Smooth muscle cell (in vitro differentiated cells): ENCODE data around the gene ZSCAN10. TPM values are rescaled to one million over a fixed set of nuclear protein-coding genes. Genes with fewer than 3 reads are reported as not detected.
"Not testable (repeated sequence)": the region's sequence is repeated elsewhere in the genome, so short reads cannot be mapped to it uniquely, and the experiment has no call there.

Experiments
- DNase-seq: peaks from one replicate; lab custom pipeline; 2025; ENCODE audit not compliant: unreplicated experiment; lab: John Stamatoyannopoulos, UW
- H2AFZ ChIP-seq: fragments of 200-600 bp; sonication (generic); 2 replicates; pipeline ENCODE4 v1.6.0; 2016; ENCODE audit warnings: antibody characterized with exemption, low read depth, mild to moderate bottlenecking
- H3F3A ChIP-seq: fragments of 200-600 bp; sonication (generic); 2 replicates; pipeline ENCODE4 v1.6.0; 2017; ENCODE audit warnings: antibody characterized with exemption, low read depth
- H3K27ac ChIP-seq: fragments of 200-600 bp; sonication (generic); 2 replicates; pipeline ENCODE4 v1.5.1; 2016; ENCODE audit warnings: low read depth, mild to moderate bottlenecking
- H3K27me3 ChIP-seq: fragments of 200-600 bp; sonication (generic); 2 replicates; pipeline ENCODE4 v1.6.1; 2016; ENCODE audit warnings: low read depth, mild to moderate bottlenecking
- H3K36me3 ChIP-seq: fragments of 200-600 bp; sonication (generic); 2 replicates; pipeline ENCODE4 v1.5.1; 2016; ENCODE audit warnings: low read depth
- H3K4me1 ChIP-seq: fragments of 200-600 bp; sonication (generic); 2 replicates; pipeline ENCODE4 v1.5.1; 2016; ENCODE audit warnings: low read depth
- H3K4me2 ChIP-seq: fragments of 200-600 bp; sonication (generic); 2 replicates; pipeline ENCODE4 v1.6.0; 2016; ENCODE audit warnings: mild to moderate bottlenecking
- H3K4me3 ChIP-seq: fragments of 200-600 bp; sonication (generic); 2 replicates; pipeline ENCODE4 v1.5.1; 2016; ENCODE audit warnings: mild to moderate bottlenecking
- H3K79me2 ChIP-seq: fragments of 200-600 bp; sonication (generic); 2 replicates; pipeline ENCODE4 v1.6.0; 2016; ENCODE audit warnings: low read depth, mild to moderate bottlenecking
- H3K9ac ChIP-seq: fragments of 200-600 bp; sonication (generic); 2 replicates; pipeline ENCODE4 v1.6.0; 2016; ENCODE audit warnings: low read depth
- H3K9me3 ChIP-seq: fragments of 200-600 bp; sonication (generic); replicated peaks from 2 replicates; pipeline ENCODE4 v1.5.1; 2016; ENCODE audit warnings: low read depth
- H4K20me1 ChIP-seq: fragments of 200-600 bp; sonication (generic); 2 replicates; pipeline ENCODE4 v1.6.0; 2016; ENCODE audit warnings: low read depth
- CTCF ChIP-seq: fragments of 200-600 bp; sonication (generic); IDR thresholded peaks from 2 replicates; pipeline ENCODE4 v1.5.1; 2017; ENCODE audit warnings: borderline replicate concordance, mild to moderate bottlenecking, antibody characterized with exemption; ENCODE audit not compliant: insufficient read depth, poor library complexity, severe bottlenecking
- WGBS: methylation state at CpG from one replicate; pipeline ENCODE4 v1.1.7; 2016; ENCODE audit warnings: low lambda C conversion rate; 5-methylcytosine and 5-hydroxymethylcytosine counted together
- polyA plus RNA-seq: library from polyadenylated mRNA; unstranded; fragments of >200 nt; fragmentation: Nextera tagmentation; extraction: Ambion mirVana; gene quantifications from 2 replicates; pipeline ENCODE4 v1.2.1, GENCODE V29; 2016
- total RNA-seq: library from RNA; depleted of rRNA; stranded (reverse); fragments of >200 nt; gene quantifications from 2 replicates; pipeline ENCODE4 v1.2.3, GENCODE V29; 2014

The ZSCAN10 gene
- total and polyA plus RNA-seq, 2 experiments from 2014 or later: not detected

- H2AFZ ChIP-seq: no peak overlapping the region
- H3K27ac ChIP-seq: no peak overlapping the region
- DNase-seq: no peak
- no peaks in the 10 kb centered on the region for H3K36me3 ChIP-seq
- no peaks in the 10 kb centered on the region for H3F3A ChIP-seq
- H3K9me3 ChIP-seq: no peaks in the 10 kb centered on the region
- H3K9ac ChIP-seq: no peak overlapping the region
- WGBS: 89% methylated on average over 22 of the region's 22 CpGs
- no peaks in the 10 kb centered on the region for H3K79me2 ChIP-seq
- H3K4me2 ChIP-seq: no peak overlapping the region
- H3K27me3 ChIP-seq: no peaks in the 10 kb centered on the region
- no peak overlapping the region for H3K4me3 ChIP-seq
- no peaks in the 10 kb centered on the region for H4K20me1 ChIP-seq
- TF ChIP-seq CTCF: no peak
- H3K4me1 ChIP-seq: no peaks in the 10 kb centered on the region
These were observed 43.2 kb upstream of the ZSCAN10 start for GRCh38 chr16:3142327-3142726.

DNA sequence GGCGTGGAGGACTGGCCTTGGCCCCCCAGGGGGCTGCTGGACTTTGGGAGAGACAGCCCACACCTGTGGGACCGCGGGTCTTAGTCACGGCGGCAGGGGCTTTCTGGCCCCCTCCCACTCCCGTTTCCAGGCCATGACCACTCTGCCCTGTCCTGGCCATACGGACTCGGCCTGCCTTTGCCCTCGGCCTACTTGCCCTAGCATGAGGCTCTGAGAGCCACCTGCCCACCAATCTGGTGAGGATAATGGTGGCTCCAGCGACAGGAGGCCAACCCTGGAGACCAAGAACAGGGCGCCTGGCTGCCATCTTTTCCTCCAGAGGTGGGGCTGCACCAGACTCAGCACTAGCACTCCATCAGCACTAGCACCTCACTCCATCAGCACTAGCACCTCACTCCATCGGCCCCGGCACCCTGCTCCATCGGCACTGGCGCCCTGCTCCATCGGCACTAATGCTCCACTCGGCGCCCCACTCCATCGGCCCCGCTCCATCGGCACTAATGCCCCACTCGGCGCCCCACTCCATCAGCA lies 42.8 kb upstream of the ZSCAN10 start:
- H3K79me2 ChIP-seq: peaks cover 2% of the 10 kb centered on the region
- no peaks in the 10 kb centered on the region for H3K4me1 ChIP-seq
- H2AFZ ChIP-seq: no peak overlapping the region
- no peaks in the 10 kb centered on the region for H3K27me3 ChIP-seq
- no peak for TF ChIP-seq CTCF
- H4K20me1 ChIP-seq: no peaks in the 10 kb centered on the region
- H3K36me3 ChIP-seq: no peaks in the 10 kb centered on the region
- no peak overlapping the region for H3K4me2 ChIP-seq
- no peaks in the 10 kb centered on the region for H3K9me3 ChIP-seq
- H3K4me3 ChIP-seq: no peak overlapping the region
- H3F3A ChIP-seq: no peaks in the 10 kb centered on the region
- whole genome bisulfite sequencing: 95% methylated on average over 23 of the region's 23 CpGs
- DNase-seq: no peak
- H3K27ac ChIP-seq: no peak overlapping the region
- H3K9ac ChIP-seq: no peak overlapping the region

DNA sequence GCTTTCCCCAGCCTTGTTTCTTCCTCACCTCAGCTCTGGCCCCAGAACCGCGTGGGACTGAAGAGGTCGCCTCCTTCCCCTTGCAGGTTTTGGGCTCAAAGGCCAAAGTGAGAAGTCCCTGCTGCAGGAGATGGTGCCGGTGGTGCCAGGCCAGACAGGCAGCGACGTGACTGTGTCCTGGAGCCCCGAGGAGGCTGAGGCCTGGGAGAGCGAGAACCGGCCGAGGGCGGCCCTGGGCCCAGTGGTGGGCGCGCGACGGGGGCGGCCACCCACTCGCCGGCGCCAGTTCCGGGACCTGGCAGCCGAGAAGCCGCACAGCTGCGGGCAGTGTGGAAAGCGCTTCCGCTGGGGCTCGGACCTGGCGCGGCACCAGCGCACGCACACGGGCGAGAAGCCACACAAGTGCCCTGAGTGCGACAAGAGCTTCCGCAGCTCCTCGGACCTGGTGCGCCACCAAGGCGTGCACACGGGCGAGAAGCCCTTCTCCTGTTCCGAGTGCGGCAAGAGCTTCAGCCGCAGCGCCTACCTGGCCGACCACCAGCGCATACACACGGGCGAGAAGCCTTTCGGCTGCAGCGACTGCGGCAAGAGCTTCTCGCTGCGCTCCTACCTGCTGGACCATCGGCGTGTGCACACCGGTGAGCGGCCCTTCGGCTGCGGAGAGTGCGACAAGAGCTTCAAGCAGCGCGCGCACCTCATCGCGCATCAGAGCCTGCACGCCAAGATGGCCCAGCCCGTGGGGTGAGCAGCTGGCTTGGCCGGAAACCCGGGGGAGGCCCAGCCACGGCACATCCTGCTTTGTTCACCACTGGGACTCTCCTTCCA lies 41.7 kb upstream of the ZSCAN10 start:
- no peak for DNase-seq
- WGBS: 97% methylated on average over 63 of the region's 69 CpGs
- Histone ChIP-seq H3K4me2 (no peak overlapping the region), H3F3A (no peaks in the 10 kb centered on the region), H3K27ac (no peak overlapping the region), H4K20me1 (no peaks in the 10 kb centered on the region), H2AFZ (no peak overlapping the region), H3K79me2 (peaks cover 13% of the 10 kb centered on the region), H3K36me3 (no peaks in the 10 kb centered on the region), H3K4me1 (no peaks in the 10 kb centered on the region), H3K4me3 (no peak overlapping the region), H3K27me3 (no peaks in the 10 kb centered on the region), H3K9me3 (no peaks in the 10 kb centered on the region), H3K9ac (no peak overlapping the region)
- no peak for TF ChIP-seq CTCF

- not testable (repeated sequence) for H3K9me3 ChIP-seq, H3K27me3 ChIP-seq, H4K20me1 ChIP-seq, H2AFZ ChIP-seq, H3K4me3 ChIP-seq, H3F3A ChIP-seq, DNase-seq, H3K27ac ChIP-seq, H3K9ac ChIP-seq, H3K4me2 ChIP-seq, H3K4me1 ChIP-seq, H3K36me3 ChIP-seq
- 87% methylated on average over 9 of the region's 9 CpGs for WGBS
- H3K79me2 ChIP-seq: peaks cover 20% of the 10 kb centered on the region
These were observed 40.5 kb upstream of the ZSCAN10 start for GRCh38 chr16:3139561-3139960.
